Upper lobe of left lung (tissue), 6 donors: ENCODE data around the gene PPP1R10. TPM values are rescaled to one million over a fixed set of nuclear protein-coding genes. Genes with fewer than 3 reads are reported as not detected.
A peak's percentile ranks its signal among the peaks of the same experiment; 100 is the strongest.

ENCODE experiments used
- ATAC-seq, 2 donors: fragments of 200-7000 bp; cut with Tn5 transposase; one replicate each; pipeline ENCODE4 v1.9.1; 2022; ENCODE audit warnings: mild to moderate bottlenecking in 2 of 2, moderate library complexity in 2 of 2; ENCODE audit not compliant: low FRiP score in 2 of 2
- DNase-seq, 2 donors: peaks; one replicate each; pipeline ENCODE4 v3.0.0-alpha.2; 2019 to 2020
- H3K27ac ChIP-seq, 4 donors: fragments of 200-600 bp; sonication (generic); one replicate each; pipeline ENCODE4 v1.5.1; 2016 to 2019
- H3K27me3 ChIP-seq, 4 donors: fragments of 200-600 bp; sonication (generic); one replicate each; pipeline ENCODE4 v1.5.1; 2017 to 2019
- H3K36me3 ChIP-seq, 4 donors: fragments of 200-600 bp; sonication (generic); one replicate each; pipeline ENCODE4 v1.5.1; 2016 to 2019
- H3K4me1 ChIP-seq, 4 donors: fragments of 200-600 bp; sonication (generic); one replicate each; pipeline ENCODE4 v1.5.1; 2018 to 2019
- H3K4me3 ChIP-seq, 4 donors: fragments of 200-600 bp; sonication (generic); one replicate each; pipeline ENCODE4 v1.5.1; 2017 to 2019; ENCODE audit warnings: mild to moderate bottlenecking in 2 of 4, moderate library complexity in 1 of 4
- H3K9me3 ChIP-seq, 4 donors: fragments of 200-600 bp; sonication (generic); one replicate each; pipeline ENCODE4 v1.5.1; 2018 to 2019
- EP300 ChIP-seq, 4 donors: sonication (generic); formaldehyde crosslinking; IDR thresholded peaks; one replicate each; pipeline ENCODE4 v1.5.1; 2017; ENCODE audit warnings: antibody characterized with exemption in 4 of 4, control low read depth in 2 of 4
- POLR2A ChIP-seq, 4 donors: fragments of 450-650 bp; IDR thresholded peaks; one replicate each; pipeline ENCODE4 v1.5.1; 2016 to 2017; ENCODE audit warnings: antibody characterized with exemption in 4 of 4, mild to moderate bottlenecking in 2 of 4
- POLR2AphosphoS5 ChIP-seq, 2 donors: sonication (generic); formaldehyde crosslinking; IDR thresholded peaks; one replicate each; pipeline ENCODE4 v1.5.1; 2017; ENCODE audit warnings: antibody characterized with exemption in 2 of 2
- WGBS, 2 donors: methylation state at CpG; one replicate each; pipeline ENCODE4 v1.1.5; 2017 to 2018; 5-methylcytosine and 5-hydroxymethylcytosine counted together
- small RNA-seq, 4 donors: library from RNA; depleted of rRNA; stranded (forward); fragments of <200 nt; gene quantifications; one replicate each; pipeline ENCODE3, GENCODE V24; 2016
- total RNA-seq, 6 donors: library from RNA; depleted of rRNA in 4 of 6; stranded (reverse); fragments of >200 nt in 4 of 6; gene quantifications; one replicate each; pipeline versions ENCODE4 v1.1.0 to v1.2.1, GENCODE V29; 2016 to 2021
- TF ChIP-seq, protein P1 (sequence below), 6 experiments: fragments of 450-650 bp in 4 of 6; fragments of 200-600 bp in 2 of 6; sonication (generic) in 2 of 6; IDR thresholded peaks; one replicate each; pipeline ENCODE4 v1.5.1; 2016 to 2019; ENCODE audit warnings: antibody characterized with exemption in 6 of 6
- donor health status: DM: no; HTN: no; CAD: no; lungs with moderate emphysema.
- donor health status: DM: no; HTN: yes; CAD: no; lungs with severe emphysema.

The PPP1R10 gene
- total RNA-seq, 6 donors from 2014 or later: 32.0 to 72.1 (median 50.7) TPM

DNA sequence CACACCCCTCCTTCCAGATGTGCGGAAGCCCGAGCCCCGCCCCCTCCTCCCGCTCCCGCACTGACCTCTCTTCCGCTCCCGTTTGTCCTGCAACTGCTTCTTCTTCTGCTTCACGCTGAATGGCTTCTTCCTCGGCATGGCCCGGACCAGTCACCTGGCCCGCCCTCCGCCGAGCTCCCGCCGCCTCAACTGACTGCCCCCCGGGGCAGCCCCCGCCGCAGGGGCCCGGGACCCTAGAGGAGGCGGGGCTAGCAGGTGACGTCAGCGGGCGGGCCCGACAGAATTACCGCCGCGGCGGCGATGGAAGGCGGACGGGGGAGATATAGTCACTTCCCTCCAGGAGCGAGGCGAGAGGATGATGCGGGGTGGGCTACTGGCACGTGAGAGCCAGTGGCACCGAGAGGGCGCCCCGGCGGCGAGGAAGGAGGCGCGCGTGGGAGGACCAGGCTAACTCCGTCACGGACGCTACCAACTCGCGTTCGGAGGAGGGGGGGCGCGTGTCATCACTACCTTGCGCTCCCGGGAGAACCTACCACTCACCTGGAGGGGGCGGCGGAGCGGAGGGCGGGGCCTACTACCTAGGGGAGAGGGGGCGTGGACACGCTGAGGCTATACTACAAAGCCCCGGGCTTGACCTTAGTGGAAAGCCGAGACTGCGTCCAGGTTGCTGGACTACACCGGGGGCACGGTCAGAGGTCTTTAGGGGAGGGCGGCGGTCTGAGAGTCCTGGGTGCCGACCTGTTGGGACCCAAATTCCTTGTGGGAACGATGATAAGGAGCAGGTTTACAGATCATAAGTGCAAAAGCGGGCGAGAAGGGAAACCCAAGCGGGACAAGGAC, 60.8 kb downstream of the PPP1R10 start, which contains the start of gene GNL1:
TSS of gene GNL1 (minus strand) at position 424 of the 840 bp plus-strand sequence. CDS start at position 138, 286 bp downstream.
- TF ChIP-seq, protein P1, sequence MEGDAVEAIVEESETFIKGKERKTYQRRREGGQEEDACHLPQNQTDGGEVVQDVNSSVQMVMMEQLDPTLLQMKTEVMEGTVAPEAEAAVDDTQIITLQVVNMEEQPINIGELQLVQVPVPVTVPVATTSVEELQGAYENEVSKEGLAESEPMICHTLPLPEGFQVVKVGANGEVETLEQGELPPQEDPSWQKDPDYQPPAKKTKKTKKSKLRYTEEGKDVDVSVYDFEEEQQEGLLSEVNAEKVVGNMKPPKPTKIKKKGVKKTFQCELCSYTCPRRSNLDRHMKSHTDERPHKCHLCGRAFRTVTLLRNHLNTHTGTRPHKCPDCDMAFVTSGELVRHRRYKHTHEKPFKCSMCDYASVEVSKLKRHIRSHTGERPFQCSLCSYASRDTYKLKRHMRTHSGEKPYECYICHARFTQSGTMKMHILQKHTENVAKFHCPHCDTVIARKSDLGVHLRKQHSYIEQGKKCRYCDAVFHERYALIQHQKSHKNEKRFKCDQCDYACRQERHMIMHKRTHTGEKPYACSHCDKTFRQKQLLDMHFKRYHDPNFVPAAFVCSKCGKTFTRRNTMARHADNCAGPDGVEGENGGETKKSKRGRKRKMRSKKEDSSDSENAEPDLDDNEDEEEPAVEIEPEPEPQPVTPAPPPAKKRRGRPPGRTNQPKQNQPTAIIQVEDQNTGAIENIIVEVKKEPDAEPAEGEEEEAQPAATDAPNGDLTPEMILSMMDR (IDR thresholded peaks at IDR 0.05): peak in 4 of 6 experiments; percentile 13 to 54 (median 36)
- TF ChIP-seq POLR2A (IDR thresholded peaks at IDR 0.05) (peak in 2 of 4 donors; percentile 63 to 79), EP300 (IDR thresholded peaks at IDR 0.05) (peak in 1 of 4 donors; percentile 26), POLR2AphosphoS5 (IDR thresholded peaks at IDR 0.05) (peak; percentile 71 to 79)
- peaks cover 17 to 25% (median 22%) of the 10 kb centered on the region in 4 donors for H3K4me1 ChIP-seq
- H3K4me3 ChIP-seq: peak within 1 kb of the TSS; percentile 88 to 94 (median 92)
- ATAC-seq: peak; percentile 88 to 97
- peak within 1 kb of the TSS; percentile 96 to 99 (median 98) for H3K27ac ChIP-seq
- no peaks in the 10 kb centered on the region for H3K9me3 ChIP-seq
- H3K27me3 ChIP-seq: no peaks in the 10 kb centered on the region
- DNase-seq: peak; percentile 96 to 98
- 0 to 2% methylated on average over 17 to 58 of the region's 71 CpGs for WGBS, 2 donors
- peaks cover 0 to 33% (median 27%) of the 10 kb centered on the region in 4 donors for H3K36me3 ChIP-seq

DNA sequence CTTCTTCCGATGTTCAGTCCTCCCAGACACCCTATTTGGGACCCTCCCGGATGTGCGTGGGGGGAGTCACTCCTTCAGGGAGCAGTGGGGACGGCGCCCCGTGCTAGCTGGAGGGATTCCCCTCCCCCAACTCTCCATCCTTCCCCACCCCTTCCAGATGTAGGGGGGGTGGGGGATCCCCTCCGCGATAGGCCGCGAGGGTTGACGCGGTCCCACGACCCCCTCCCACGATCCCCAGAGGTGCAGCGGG, 61.3 kb downstream of the PPP1R10 start:
- TF ChIP-seq POLR2AphosphoS5 (IDR thresholded peaks at IDR 0.05): no peak
- TF ChIP-seq, protein P1 (IDR thresholded peaks at IDR 0.05): no peak
- no peak for TF ChIP-seq EP300 (IDR thresholded peaks at IDR 0.05)
- no peak for TF ChIP-seq POLR2A (IDR thresholded peaks at IDR 0.05)
- 1 to 4% methylated on average over 3 to 15 of the region's 15 CpGs for WGBS, 2 donors
- DNase-seq (no peak), ATAC-seq (no peak)
- peaks cover 0 to 39% (median 32%) of the 10 kb centered on the region in 4 donors for H3K36me3 ChIP-seq
- no peaks in the 10 kb centered on the region for H3K9me3 ChIP-seq
- peak overlapping the region; percentile 88 to 94 (median 92) for H3K4me3 ChIP-seq
- H3K4me1 ChIP-seq: peaks cover 17 to 25% (median 22%) of the 10 kb centered on the region in 4 donors
- H3K27ac ChIP-seq: peak overlapping the region; percentile 96 to 99 (median 98)
- no peaks in the 10 kb centered on the region for H3K27me3 ChIP-seq

DNA sequence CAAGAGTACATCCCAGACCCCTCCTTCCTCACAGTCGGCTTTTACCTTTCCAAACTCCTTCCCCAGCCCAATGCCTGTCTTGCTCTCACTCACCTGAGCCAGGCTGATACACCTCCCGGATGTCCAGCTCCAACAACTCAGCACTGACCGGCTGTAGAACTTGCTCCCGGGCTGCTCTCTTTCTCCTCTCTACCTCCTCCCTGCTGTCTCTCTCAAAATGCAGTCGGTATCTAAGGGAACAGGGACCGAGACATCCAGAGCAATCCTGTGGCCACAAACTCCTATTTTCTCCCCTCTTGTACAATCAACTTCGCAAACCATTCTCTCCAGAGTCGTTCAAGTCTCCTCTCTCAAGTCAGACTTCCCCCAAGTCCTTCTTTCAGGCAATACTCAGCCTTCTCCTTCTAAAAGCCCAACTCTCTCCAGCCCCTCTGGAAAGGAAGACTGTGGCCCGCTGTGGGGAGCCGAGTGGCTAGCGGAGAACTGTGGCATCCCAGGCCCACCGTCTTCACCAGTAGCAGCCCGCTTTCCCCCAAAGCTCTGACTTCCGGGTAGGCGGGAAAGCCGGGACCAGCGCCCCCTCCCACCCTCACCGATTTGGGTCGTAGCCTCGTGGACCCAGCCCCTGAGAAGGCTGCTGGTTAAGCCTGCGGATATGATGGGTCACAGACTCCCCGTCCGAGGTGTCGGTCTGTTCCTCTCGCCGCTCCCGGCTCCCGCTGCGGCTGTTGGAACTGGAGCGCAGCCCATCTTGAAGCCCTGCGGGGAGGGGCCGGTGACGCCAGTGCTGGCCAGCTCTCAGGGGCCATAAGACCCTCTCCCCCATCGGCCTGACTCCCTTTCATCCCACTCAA, 61.9 kb downstream of the PPP1R10 start:
- H3K27me3 ChIP-seq: no peaks in the 10 kb centered on the region
- H3K4me3 ChIP-seq: peak overlapping the region; percentile 88 to 94 (median 92)
- peaks cover 17 to 25% (median 22%) of the 10 kb centered on the region in 4 donors for H3K4me1 ChIP-seq
- peak in 1 of 2 donors; percentile 29 for ATAC-seq
- WGBS, 2 donors: 16 to 27% methylated on average over 18 to 34 of the region's 34 CpGs
- no peaks in the 10 kb centered on the region for H3K9me3 ChIP-seq
- TF ChIP-seq POLR2A (IDR thresholded peaks at IDR 0.05): peak in 1 of 4 donors; percentile 15
- no peak for TF ChIP-seq EP300 (IDR thresholded peaks at IDR 0.05)
- TF ChIP-seq, protein P1 (IDR thresholded peaks at IDR 0.05): peak in 1 of 6 experiments; percentile 8
- peak overlapping the region; percentile 96 to 99 (median 98) for H3K27ac ChIP-seq
- H3K36me3 ChIP-seq: peaks cover 0 to 44% (median 37%) of the 10 kb centered on the region in 4 donors
- peak; percentile 40 to 90 for DNase-seq

DNA sequence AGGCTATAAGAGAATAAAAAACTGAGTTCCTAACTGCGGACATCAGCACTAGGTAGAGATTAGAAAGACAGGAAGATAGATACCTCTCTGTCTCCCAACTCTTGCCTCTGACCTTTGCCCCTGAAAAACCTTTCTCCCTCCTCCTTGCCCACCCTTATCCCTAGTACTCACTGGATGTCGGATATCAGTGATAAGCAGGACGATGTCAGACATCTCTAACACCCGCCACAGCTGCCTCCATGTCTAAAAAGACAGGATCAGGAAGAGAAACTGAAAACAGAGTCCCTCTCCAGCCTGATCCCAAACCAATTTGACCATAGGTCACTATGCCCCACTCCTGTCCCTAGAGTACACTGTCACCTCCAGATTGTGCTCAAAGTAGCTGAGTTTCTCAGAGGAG, 62.6 kb downstream of the PPP1R10 start:
- H3K27ac ChIP-seq: peak overlapping the region in 2 of 4 donors; percentile 98 to 99
- ATAC-seq (no peak), DNase-seq (no peak)
- H3K36me3 ChIP-seq: peaks cover 0 to 52% (median 39%) of the 10 kb centered on the region in 4 donors
- WGBS, 2 donors: 91 to 93% methylated on average over 4 of the region's 4 CpGs
- H3K27me3 ChIP-seq: no peaks in the 10 kb centered on the region
- peaks cover 17 to 25% (median 22%) of the 10 kb centered on the region in 4 donors for H3K4me1 ChIP-seq
- TF ChIP-seq POLR2A (IDR thresholded peaks at IDR 0.05) (no peak), POLR2AphosphoS5 (IDR thresholded peaks at IDR 0.05) (no peak)
- no peak overlapping the region for H3K4me3 ChIP-seq
- H3K9me3 ChIP-seq: no peaks in the 10 kb centered on the region

Small RNA genes lying within 50 kb of the gene (small RNA-seq; reads per million reads assigned to genes)
- gene MIR877: 1.5 to 12.6 (median 6.1) reads per million in 4 donors

Other genes starting within 250 kb of the PPP1R10 start
- 1,000 to 10,000 TPM in 2 of 6 donors, 100 to 1,000 TPM in 4; 553 to 1,296 (median 975) TPM for gene HLA-E, start 127.7 kb downstream of the PPP1R10 start, total RNA-seq
- gene GNL1, start 60.8 kb downstream of the PPP1R10 start, total RNA-seq: 10 to 100 TPM; 30.4 to 60.6 (median 51.2) TPM
- gene PRR3, start 59.9 kb downstream of the PPP1R10 start, total RNA-seq: 10 to 100 TPM in 1 of 6 donors, 1 to 10 TPM in 5; 6.0 to 13.6 (median 7.0) TPM
- gene ABCF1, start 45.8 kb downstream of the PPP1R10 start, total RNA-seq: 10 to 100 TPM; 41.2 to 57.6 (median 52.9) TPM
- 10 to 100 TPM; 23.0 to 62.5 (median 45.7) TPM for gene MRPS18B, start 597 bp upstream of the PPP1R10 start, total RNA-seq
- gene ATAT1, start 9.6 kb upstream of the PPP1R10 start, total RNA-seq: 10 to 100 TPM in 1 of 6 donors, 1 to 10 TPM in 5; 3.1 to 36.7 (median 6.2) TPM
- 10 to 100 TPM in 5 of 6 donors, 1 to 10 TPM in 1; 8.8 to 57.6 (median 15.2) TPM for gene C6orf136, start 29.9 kb upstream of the PPP1R10 start, total RNA-seq
- gene DHX16, start 55.8 kb upstream of the PPP1R10 start, total RNA-seq: 10 to 100 TPM; 28.1 to 60.8 (median 31.8) TPM
- gene PPP1R18, start 69.4 kb upstream of the PPP1R10 start, total RNA-seq: 100 to 1,000 TPM in 1 of 6 donors, 10 to 100 TPM in 5; 23.5 to 103 (median 60.8) TPM
- 10 to 100 TPM in 1 of 6 donors, 1 to 10 TPM in 5; 3.3 to 13.4 (median 7.2) TPM for gene NRM, start 73.7 kb upstream of the PPP1R10 start, total RNA-seq
- gene MDC1, start 100.0 kb upstream of the PPP1R10 start, total RNA-seq: 10 to 100 TPM; 13.5 to 33.5 (median 24.2) TPM
- gene TUBB, start 103.1 kb upstream of the PPP1R10 start, total RNA-seq: 100 to 1,000 TPM in 4 of 6 donors, 10 to 100 TPM in 2; 71.2 to 347 (median 149) TPM
- 100 to 1,000 TPM; 133 to 212 (median 143) TPM for gene FLOT1, start 125.4 kb upstream of the PPP1R10 start, total RNA-seq
- 10 to 100 TPM in 4 of 6 donors, 1 to 10 TPM in 2; 4.2 to 61.1 (median 19.8) TPM for gene IER3, start 127.3 kb upstream of the PPP1R10 start, total RNA-seq